HK-2 (cell line): ENCODE results near the gene HEMK1.

Source experiments
- DNase-seq: peaks from one replicate; pipeline ENCODE4 v3.0.0-alpha.2; 2018; ENCODE audit not compliant: unreplicated experiment

The HEMK1 gene

GRCh38 chr3:50616770-50617095 is 47.4 kb downstream of the HEMK1 start:
- DNase-seq, result peak; percentile 80

GRCh38 chr3:50617096-50617791 is 47.9 kb downstream of the HEMK1 start, which contains the start of gene MAPKAPK3:
TSS of gene MAPKAPK3 (plus strand) at chr3:50617151. CDS start at chr3:50617566, 415 bp downstream.
- DNase-seq, result no peak

DNA sequence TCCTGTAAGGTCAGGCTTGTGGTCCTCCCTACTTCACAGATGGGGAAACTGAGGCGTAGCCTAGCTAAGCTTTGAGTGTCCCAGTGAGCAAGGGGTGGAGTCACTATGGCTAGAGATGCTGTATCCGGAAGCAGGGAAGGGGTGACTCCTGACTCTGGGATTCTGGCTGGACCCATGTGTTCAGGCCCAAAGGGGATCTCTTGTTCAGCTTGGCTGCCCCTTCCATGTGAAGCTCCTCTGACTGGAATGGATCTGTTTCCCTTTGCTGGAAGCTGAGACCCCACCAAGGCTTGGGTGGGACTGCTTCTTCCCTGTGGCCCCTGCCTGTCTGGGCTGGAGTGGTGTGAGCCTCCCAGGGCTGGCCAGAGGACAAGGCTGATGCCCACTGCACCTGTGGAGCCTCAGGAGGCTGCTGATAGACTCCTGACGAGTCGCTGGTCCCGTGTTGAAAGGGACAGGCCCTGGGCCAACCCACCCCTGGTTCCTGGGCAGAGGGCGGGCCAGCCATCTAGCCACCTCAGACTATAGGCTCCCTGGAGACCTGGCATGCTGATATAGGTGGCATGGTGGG is 48.7 kb downstream of the HEMK1 start:
- no peak for DNase-seq

DNA sequence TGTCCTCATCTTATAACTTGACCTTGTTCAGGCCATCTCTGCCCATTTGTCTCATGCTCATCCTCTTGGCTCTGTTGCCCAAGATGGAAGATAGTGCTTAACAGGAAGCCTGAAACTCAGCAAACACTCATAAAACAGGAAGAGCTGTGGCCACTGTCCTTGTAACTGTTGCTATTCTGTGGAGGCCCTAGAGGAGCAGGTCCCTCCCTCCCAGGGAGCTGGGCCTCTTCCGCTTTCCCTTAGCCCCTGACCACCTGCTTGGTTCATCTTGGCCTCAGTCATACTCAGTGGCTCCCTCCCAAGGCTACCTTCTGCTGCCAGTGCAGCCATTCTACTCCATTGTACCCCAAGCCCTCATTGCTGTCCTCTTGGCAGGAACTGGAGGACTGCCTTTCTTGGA is 51.1 kb downstream of the HEMK1 start:
- DNase-seq, result no peak

- peak; percentile 66 for DNase-seq
Observed at GRCh38 chr3:50620820-50621219, 51.5 kb downstream of the HEMK1 start.

DNA sequence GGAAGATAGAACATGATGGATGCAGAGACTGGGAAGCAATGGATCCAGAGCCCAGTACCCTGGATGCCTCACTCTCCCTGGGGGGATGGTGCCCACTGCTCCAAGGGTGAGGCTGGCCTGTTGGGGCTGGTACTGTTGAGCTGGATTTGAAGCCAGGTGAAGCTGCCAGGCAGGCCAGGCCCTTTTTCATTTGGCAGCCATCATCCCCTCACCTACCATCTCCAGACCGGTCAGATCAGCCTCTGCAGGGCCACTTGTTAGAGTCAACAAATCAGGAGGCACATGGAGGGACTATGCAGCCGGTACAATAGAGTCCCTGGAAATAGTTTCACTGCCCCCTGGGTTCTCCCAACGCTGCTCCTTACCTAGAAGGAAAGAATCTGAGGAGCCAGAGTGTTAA is 53.6 kb downstream of the HEMK1 start:
- DNase-seq, result no peak

DNA sequence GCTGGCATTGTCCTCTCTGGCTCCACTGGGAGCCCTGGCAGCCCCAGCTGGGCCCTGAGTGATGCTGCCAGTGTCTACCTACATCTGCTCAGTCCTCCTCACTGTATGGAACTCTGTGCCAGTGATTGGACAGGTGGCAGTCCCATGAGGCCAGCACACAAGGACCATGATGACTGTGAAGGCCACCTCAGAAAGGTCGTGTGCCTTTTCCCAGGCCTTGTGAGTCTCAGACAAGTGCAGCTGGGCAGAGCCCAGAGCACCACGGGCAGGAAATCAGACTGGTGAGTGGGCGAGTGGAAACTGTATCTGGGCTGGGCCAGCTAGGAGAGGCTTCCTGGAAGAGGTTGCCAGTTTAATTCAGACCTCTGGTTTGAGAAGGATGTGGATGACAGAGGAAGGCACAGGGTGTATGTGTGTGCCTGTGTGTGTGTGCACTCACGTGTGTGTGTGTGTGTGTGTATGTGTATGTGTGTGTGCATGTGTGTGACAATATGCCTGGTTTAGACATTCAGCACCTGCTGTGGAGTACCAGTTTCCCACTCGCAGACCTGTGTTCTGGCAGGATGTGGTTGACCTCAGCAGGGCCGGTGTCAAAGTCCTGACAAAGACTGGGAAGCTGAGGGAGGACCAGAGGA is 54.6 kb downstream of the HEMK1 start:
- no peak for DNase-seq

DNA sequence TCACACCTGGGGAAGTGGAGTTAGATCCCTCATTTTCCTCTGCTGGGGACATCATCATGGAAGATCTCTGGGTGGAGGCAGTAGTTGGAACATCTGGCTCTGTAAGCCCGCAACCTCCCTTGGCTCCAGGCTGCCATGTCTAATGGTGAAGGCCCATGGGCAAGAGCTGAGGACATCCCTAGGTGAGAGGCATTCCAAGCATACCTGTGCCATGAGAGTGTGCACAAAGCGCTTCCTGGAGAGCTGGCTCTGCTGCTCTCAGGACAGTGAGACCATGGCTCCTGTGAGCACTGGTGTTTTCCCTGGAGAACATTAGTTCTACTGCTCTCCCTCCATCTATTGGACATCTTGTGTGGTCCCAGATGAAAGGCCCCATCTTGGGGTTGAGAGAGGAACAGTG is 55.3 kb downstream of the HEMK1 start:
- no peak for DNase-seq

- DNase-seq, result no peak
Observed at GRCh38 chr3:50625231-50626182, 56.2 kb downstream of the HEMK1 start.

DNA sequence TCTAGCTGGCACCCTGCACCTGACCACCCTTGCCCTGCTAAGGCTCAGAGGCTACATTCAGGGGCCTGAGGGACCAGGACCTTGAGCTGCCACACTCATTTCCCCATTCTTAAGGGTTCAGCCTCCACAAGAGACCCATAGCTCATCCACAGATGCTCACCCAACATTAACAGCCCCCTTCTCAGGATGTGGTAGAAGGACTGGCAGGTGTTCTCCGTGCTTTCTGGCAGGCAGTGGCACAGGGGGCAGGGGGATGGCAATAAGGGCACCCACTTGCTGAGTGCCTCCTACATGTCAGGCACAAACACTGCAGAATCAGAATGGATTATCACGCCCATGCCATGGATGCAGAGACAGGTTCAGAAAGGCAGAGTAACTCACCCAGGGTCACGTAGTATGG is 57.1 kb downstream of the HEMK1 start:
- no peak for DNase-seq

DNA sequence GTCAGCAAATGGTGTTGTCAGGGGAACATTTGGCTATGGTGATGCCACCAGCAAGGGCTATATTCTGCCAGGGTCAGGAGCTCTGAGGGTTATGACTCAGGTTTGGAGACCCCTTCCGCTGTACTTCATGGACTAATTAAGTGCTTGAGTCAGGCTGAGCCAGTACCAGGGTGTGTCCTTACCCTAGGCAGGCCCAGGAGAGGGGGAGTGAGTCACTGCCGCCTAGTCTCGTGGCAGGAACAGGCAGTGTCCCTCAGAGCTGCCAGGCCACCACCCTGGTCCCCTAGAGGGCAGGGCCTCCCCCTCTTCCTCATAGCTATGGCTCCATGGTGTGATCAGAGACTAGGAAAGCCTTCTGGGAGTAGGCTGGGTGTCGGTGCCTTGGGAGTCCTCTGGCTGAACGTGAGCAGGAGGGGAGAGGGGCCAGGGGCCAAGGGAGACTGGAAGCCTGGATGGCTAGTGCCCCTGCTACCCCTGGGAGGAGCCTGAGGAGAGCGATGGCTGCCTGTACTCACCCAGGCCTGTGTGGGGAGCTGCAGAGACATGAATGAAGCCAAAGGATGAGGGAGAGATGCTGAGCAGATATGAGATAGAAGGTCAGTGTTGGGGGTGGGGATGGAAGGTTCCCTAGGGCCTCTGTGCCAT is 58.2 kb downstream of the HEMK1 start:
- peak; percentile 78 for DNase-seq

DNA sequence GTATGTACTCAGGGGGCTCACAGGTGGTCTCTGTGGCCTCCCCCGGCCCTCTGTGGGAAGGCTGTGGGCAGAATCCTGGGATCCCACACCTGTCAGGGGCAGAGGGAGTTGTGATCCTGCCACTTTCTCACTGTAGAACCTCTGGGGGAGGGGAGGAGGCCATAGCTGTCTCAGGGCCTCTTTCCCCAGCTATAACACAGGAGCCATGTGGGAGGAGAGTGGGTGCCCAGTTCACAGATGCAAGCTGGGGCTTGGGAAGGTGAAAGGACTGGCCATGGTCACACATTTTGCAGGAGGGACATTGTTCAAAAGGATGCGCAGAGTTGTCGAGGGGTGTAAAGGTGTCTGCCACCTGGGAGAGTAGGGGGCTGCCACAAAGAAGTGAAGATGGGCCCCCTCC is 59.3 kb downstream of the HEMK1 start:
- DNase-seq, result no peak

GRCh38 chr3:50630394-50630793 is 61.1 kb downstream of the HEMK1 start:
- DNase-seq, result no peak

- peak; percentile 56 for DNase-seq
Observed at GRCh38 chr3:50630877-50631276, 61.6 kb downstream of the HEMK1 start.

- DNase-seq, result no peak
Observed at GRCh38 chr3:50632450-50632849, 63.1 kb downstream of the HEMK1 start.

- no peak for DNase-seq
Observed at GRCh38 chr3:50633230-50633790, 64.0 kb downstream of the HEMK1 start.

DNA sequence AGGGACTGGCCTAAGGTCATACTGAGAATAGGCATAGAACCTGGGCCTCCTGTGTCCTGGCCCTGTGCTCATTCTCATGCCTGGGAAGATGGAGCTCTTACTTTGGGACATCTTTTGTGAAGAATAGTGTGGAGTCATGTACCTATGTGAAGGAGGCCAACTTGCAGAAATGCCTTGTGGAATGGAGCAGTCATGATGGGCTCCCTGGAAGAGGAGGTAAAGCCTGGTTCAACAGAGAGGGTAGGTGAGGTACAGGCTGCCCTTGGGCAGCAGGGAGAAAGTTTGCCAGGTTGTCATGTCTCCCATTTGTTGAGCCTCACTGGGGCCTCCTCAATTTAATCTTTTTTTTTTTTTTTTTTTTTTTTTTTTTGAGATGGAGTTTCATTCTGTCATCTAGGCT is 65.7 kb downstream of the HEMK1 start:
- no peak for DNase-seq

DNA sequence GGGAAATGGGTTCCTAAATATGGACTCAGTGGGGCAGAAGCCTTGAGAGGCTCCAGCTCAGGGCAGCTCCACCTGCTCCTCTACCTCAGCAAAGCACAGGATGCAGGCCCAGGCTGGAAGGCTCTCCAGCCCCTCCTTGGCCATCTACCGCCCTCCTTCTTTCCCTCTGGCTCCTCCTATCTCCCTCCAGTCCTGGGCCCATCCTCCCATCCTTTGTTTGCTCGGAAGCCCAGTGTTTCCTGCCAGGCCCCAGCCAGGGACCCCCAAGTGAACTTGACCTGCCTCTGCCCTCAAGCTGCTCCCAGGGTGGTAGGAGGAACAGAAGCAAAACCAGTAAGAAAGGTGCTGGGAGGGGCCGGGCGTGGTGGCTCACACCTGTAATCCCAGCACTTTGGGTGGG is 67.7 kb downstream of the HEMK1 start:
- DNase-seq, result no peak

DNA sequence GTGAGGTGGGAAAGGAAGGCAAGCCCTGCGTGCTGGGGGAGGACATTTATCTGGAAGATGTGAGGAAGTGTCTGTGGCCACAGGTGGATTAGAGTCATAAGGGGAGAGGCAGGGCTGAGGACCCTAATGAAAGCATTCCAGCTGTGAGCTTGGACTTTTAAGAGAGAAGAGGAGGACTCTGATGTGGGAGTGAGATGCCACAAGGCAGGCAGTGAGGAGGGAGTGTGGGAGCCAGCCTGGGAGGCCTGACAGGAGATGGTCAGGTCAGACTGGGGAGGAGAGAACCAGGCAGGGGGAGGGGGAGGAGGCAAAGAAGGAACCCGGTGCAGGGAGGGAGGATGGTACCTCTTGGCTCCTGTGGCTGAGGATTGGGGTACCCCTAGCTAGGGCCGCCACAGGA is 68.6 kb downstream of the HEMK1 start:
- no peak for DNase-seq

DNA sequence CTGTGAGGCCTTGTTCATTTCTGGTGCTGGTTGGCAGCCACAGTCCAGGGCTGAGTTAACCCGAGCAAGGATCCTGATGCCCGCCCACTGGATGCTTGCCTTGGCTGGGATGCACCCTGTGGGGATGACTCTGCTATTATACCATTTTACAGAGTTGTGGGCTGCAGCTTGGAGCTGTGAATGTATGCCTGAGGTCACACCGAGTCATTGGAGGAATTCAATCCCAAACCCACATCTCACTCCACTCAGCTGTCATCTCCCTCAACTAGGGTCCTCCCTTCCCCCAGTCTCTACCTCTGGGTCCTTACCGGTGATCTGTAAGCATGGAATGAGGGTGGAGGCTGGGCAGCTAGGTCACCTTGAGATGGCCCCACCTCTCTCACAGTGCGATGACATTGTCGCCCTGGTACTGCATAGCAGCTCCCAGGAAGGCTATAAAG is 69.8 kb downstream of the HEMK1 start:
- DNase-seq, result peak; percentile 50

- DNase-seq, result no peak
Observed at GRCh38 chr3:50642382-50642781, 73.1 kb downstream of the HEMK1 start.
